Islet of Langerhans (tissue), 1 donor: ENCODE results near the gene KIAA0825.
"Not testable (repeated sequence)": the region's sequence is repeated elsewhere in the genome, so short reads cannot be mapped to it uniquely, and the experiment has no call there.

Source experiments
- FAIRE-seq: peaks from one replicate; lab custom pipeline; 2011; peaks lifted over from hg19 to GRCh38; lab: Jason Lieb, UNC

The KIAA0825 gene

GRCh38 chr5:94577466-94578245, 40.7 kb downstream of the KIAA0825 start:
- FAIRE-seq, result no peak

GRCh38 chr5:94575196-94575595, 43.2 kb downstream of the KIAA0825 start:
- no peak for FAIRE-seq

- FAIRE-seq, result not testable (repeated sequence)
Observed at GRCh38 chr5:94573349-94573748, 45.1 kb downstream of the KIAA0825 start.

- FAIRE-seq, result no peak
Observed at GRCh38 chr5:94571415-94571814, 47.0 kb downstream of the KIAA0825 start.

- no peak for FAIRE-seq
Observed at GRCh38 chr5:94564812-94565211, 53.6 kb downstream of the KIAA0825 start.

- no peak for FAIRE-seq
Observed at GRCh38 chr5:94562327-94562971, 56.0 kb downstream of the KIAA0825 start.

GRCh38 chr5:94558028-94558427, 60.4 kb downstream of the KIAA0825 start:
- no peak for FAIRE-seq

GRCh38 chr5:94551858-94552257, 66.5 kb downstream of the KIAA0825 start:
- no peak for FAIRE-seq

- FAIRE-seq, result no peak
Observed at GRCh38 chr5:94545870-94546625, 72.4 kb downstream of the KIAA0825 start.

- FAIRE-seq, result no peak
Observed at GRCh38 chr5:94544875-94545547, 73.4 kb downstream of the KIAA0825 start.

- no peak for FAIRE-seq
Observed at GRCh38 chr5:94544031-94544650, 74.3 kb downstream of the KIAA0825 start.

- peak; percentile 74 for FAIRE-seq
Observed at GRCh38 chr5:94540856-94541494, 77.4 kb downstream of the KIAA0825 start.

GRCh38 chr5:94538260-94538659, 80.1 kb downstream of the KIAA0825 start:
- no peak for FAIRE-seq

- FAIRE-seq, result no peak
Observed at GRCh38 chr5:94526706-94527105, 91.7 kb downstream of the KIAA0825 start.

- peak; percentile 98 for FAIRE-seq
Observed at GRCh38 chr5:94524841-94525697, 93.3 kb downstream of the KIAA0825 start.

GRCh38 chr5:94523018-94523417, 95.4 kb downstream of the KIAA0825 start:
- FAIRE-seq, result no peak

GRCh38 chr5:94522117-94522516, 96.3 kb downstream of the KIAA0825 start:
- FAIRE-seq, result no peak

GRCh38 chr5:94517490-94518488, 100.6 kb downstream of the KIAA0825 start:
- no peak for FAIRE-seq

GRCh38 chr5:94516148-94516547, 102.3 kb downstream of the KIAA0825 start:
- no peak for FAIRE-seq
